ENCODE results near the gene DRC7. TPM values are rescaled to one million over a fixed set of nuclear protein-coding genes. Genes with fewer than 3 reads are reported as not detected.

The DRC7 gene
- total RNA-seq, 4 donors from 2014 or later, result 0.33 TPM; not detected in 3

GRCh38 chr16:57711993-57712392 is 17.4 kb downstream of the DRC7 start:
- no peak for TF ChIP-seq CTCF (IDR thresholded peaks at IDR 0.05; ENCODE audit: low read depth)

GRCh38 chr16:57713596-57713995 is 19.0 kb downstream of the DRC7 start:
- TF ChIP-seq CTCF (IDR thresholded peaks at IDR 0.05; ENCODE audit: low read depth), result no peak

GRCh38 chr16:57714047-57714446 is 19.4 kb downstream of the DRC7 start:
- TF ChIP-seq CTCF (IDR thresholded peaks at IDR 0.05; ENCODE audit: low read depth), result no peak

- no peak for TF ChIP-seq CTCF (IDR thresholded peaks at IDR 0.05; ENCODE audit: low read depth)
These were observed 25.6 kb downstream of the DRC7 start for GRCh38 chr16:57720142-57720575.

- TF ChIP-seq CTCF (IDR thresholded peaks at IDR 0.05; ENCODE audit: low read depth), result no peak
These were observed 27.0 kb downstream of the DRC7 start for GRCh38 chr16:57721356-57722209.

GRCh38 chr16:57722210-57722499 is 27.5 kb downstream of the DRC7 start:
- no peak for TF ChIP-seq CTCF (IDR thresholded peaks at IDR 0.05; ENCODE audit: low read depth)

- TF ChIP-seq CTCF (IDR thresholded peaks at IDR 0.05; ENCODE audit: low read depth), result no peak
These were observed 28.0 kb downstream of the DRC7 start for GRCh38 chr16:57722651-57723050.
